ENCODE data around the gene RNF168. TPM values are rescaled to one million over a fixed set of nuclear protein-coding genes. Genes with fewer than 3 reads are reported as not detected.

Gene RNF168
- polyA plus RNA-seq, 1 donor (not counting 4 experiments of a cell fraction or from before 2014, with no cell fraction given), result 7.2 TPM

DNA sequence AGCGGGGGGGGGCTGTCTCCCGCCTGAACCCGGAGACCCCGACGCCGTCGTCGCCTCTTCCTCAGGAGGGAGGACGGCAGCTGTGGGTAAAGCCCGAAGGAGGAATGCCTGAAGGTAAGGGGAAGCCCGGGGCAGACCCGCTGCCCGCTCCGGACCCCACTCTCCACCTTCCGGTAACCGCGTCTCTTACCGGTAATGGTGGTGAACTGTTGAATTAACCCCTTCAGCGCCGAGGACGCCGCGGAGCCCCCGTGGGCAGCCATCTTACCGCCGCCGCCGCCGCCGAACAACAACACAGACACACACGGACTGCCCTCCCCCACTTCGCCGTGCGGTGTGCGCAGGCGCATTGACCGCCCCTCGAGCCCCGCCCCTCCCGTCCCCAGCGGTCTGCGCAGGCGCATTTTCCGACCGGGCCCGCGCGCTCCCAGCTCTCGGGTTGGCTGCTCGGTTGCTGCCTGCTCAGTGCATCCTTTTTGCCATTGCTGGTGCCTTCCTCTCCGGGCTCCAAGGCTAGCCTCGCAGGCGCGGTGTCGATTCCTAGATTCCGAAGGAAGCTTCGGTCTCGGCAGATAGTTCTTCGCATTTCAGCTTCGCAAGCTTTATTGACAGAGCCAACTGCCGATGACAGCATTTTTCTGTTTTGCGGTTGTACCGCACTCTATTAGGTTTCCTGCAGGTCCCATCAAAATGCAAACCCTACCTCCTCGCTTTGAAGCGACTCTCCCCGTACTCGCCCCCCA lies 71.3 kb downstream of the RNF168 start, which contains the start of gene UBXN7:
Gene UBXN7, minus strand, starts transcription at position 291 of the 743 bp plus-strand sequence. Its CDS starts 28 bp downstream, at position 263.
- TF ChIP-seq, protein P1, sequence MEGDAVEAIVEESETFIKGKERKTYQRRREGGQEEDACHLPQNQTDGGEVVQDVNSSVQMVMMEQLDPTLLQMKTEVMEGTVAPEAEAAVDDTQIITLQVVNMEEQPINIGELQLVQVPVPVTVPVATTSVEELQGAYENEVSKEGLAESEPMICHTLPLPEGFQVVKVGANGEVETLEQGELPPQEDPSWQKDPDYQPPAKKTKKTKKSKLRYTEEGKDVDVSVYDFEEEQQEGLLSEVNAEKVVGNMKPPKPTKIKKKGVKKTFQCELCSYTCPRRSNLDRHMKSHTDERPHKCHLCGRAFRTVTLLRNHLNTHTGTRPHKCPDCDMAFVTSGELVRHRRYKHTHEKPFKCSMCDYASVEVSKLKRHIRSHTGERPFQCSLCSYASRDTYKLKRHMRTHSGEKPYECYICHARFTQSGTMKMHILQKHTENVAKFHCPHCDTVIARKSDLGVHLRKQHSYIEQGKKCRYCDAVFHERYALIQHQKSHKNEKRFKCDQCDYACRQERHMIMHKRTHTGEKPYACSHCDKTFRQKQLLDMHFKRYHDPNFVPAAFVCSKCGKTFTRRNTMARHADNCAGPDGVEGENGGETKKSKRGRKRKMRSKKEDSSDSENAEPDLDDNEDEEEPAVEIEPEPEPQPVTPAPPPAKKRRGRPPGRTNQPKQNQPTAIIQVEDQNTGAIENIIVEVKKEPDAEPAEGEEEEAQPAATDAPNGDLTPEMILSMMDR (optimal IDR thresholded peaks at IDR 0.05 in 1 of 3, IDR thresholded peaks at IDR 0.05 in 1 of 3, conservative IDR thresholded peaks at IDR 0.05 in 1 of 3; ENCODE audit: extremely low read depth in 1 of 3, insufficient read depth in 2 of 3, low read length in 3 of 3), result no peak
- no peak for TF ChIP-seq EZH2 (IDR thresholded peaks at IDR 0.05; ENCODE audit: low read length)

DNA sequence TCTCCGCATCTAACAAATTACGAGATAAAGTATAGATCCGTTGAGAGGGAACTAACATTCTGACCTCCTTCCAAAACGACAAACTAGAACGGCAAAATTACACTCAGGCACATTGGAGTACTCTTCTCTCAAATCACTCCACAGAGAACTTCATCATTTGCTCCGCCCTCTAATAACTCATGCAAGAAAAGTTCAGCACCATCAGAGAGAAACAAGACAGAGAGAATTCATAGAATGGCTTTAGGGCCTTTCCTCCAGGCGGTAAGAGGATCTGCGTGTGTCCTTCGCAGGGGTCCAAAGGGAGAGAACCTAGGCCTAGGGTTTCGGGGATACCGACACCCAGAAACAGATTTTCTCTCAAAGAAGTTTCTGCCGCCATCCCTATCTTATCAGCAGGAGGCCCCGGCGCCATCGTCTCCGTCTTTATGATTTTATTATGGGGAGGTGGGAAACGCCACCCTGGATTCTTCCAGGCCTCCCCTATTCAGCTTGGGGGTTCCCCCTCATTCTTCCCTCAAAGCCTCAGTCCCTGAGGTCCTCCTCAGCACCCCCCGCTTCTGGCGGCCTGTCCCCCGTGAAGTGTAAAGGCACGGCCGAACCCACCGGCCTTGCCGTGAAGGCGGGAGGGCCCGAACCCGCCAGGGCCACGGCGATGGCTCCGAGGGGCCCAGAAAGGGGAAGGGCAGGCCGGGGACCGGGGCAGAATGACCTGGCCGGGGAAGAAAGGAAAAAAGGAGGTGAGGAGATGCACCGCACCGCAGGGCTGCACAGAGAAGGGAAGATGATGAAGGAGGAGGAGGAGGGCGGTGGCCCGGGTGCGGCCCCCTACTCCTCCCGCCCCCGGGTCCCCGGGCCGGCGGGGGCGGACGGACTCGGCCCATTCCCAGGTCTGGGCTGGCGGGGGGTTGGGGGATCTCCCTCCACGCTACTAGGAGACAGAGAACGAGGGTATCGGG lies 72.1 kb downstream of the RNF168 start:
- Histone ChIP-seq H3K79me2 (ENCODE audit: control insufficient read depth, insufficient read depth, low read length) (peaks cover 57% of the 10 kb centered on the region), H3K4me1 (ENCODE audit: control insufficient read depth, extremely low read depth, insufficient read depth, low read length) (peaks cover 8% of the 10 kb centered on the region)
- FAIRE-seq, result peak; percentile 46

More for the DNA sequence above, 71.3 kb downstream of the RNF168 start, which contains the start of gene UBXN7:
- Histone ChIP-seq H3K36me3 (ENCODE audit: control insufficient read depth in 2 of 2, extremely low read depth in 1 of 2, insufficient read depth in 2 of 2, low read length in 2 of 2) (peaks cover 0 to 3% of the 10 kb centered on the region in 2 experiments), H3K4me3 (ENCODE audit: control insufficient read depth in 2 of 3, extremely low read depth in 1 of 3, insufficient read depth in 2 of 3, low read depth in 1 of 3, low read length in 3 of 3) (peak within 1 kb of the TSS; percentile 68 to 98 (median 94)), H3K27me3 (ENCODE audit: control insufficient read depth, extremely low read depth, insufficient read depth, low read length) (no peaks in the 10 kb centered on the region), H3K9ac (ENCODE audit: control insufficient read depth, extremely low read depth, insufficient read depth, low read length) (peak within 1 kb of the TSS; percentile 94), H3K9me3 (ENCODE audit: control insufficient read depth, low read depth, low read length) (no peaks in the 10 kb centered on the region), H3K9me1 (ENCODE audit: control insufficient read depth, extremely low read depth, insufficient read depth, low read length) (no peaks in the 10 kb centered on the region), H2AFZ (ENCODE audit: control insufficient read depth, low read length) (peak within 1 kb of the TSS; percentile 93), H3K27ac (ENCODE audit: control insufficient read depth, insufficient read depth, low read length) (peak within 1 kb of the TSS; percentile 87), H3K4me2 (ENCODE audit: control insufficient read depth, extremely low read depth, insufficient read depth, low read depth, low read length) (peak within 1 kb of the TSS; percentile 97), H3K79me2 (ENCODE audit: control insufficient read depth, insufficient read depth, low read length) (peaks cover 49% of the 10 kb centered on the region), H3K4me1 (ENCODE audit: control insufficient read depth, extremely low read depth, insufficient read depth, low read length) (peaks cover 8% of the 10 kb centered on the region), H4K20me1 (ENCODE audit: control insufficient read depth, extremely low read depth, insufficient read depth, low read length) (no peaks in the 10 kb centered on the region)
- FAIRE-seq (peak; percentile 29), DNase-seq (ENCODE audit: low read depth, low spot score) (peak; percentile 54)
- dilution Hi-C loops (cut with MboI; ENCODE audit: extremely low pct_ligation_motif_present, low sequenced_read_pairs), result no loop called here

More for the DNA sequence above, 72.1 kb downstream of the RNF168 start:
- Histone ChIP-seq H3K9ac (ENCODE audit: control insufficient read depth, extremely low read depth, insufficient read depth, low read length) (peak overlapping the region; percentile 94), H4K20me1 (ENCODE audit: control insufficient read depth, extremely low read depth, insufficient read depth, low read length) (no peaks in the 10 kb centered on the region), H3K9me1 (ENCODE audit: control insufficient read depth, extremely low read depth, insufficient read depth, low read length) (no peaks in the 10 kb centered on the region), H3K4me3 (ENCODE audit: control insufficient read depth in 2 of 3, extremely low read depth in 1 of 3, insufficient read depth in 2 of 3, low read depth in 1 of 3, low read length in 3 of 3) (peak overlapping the region; percentile 68 to 98 (median 94)), H2AFZ (ENCODE audit: control insufficient read depth, low read length) (peak overlapping the region; percentile 93), H3K36me3 (ENCODE audit: control insufficient read depth in 2 of 2, extremely low read depth in 1 of 2, insufficient read depth in 2 of 2, low read length in 2 of 2) (peaks cover 3% of the 10 kb centered on the region in 2 experiments), H3K4me2 (ENCODE audit: control insufficient read depth, extremely low read depth, insufficient read depth, low read depth, low read length) (peak overlapping the region; percentile 97), H3K27ac (ENCODE audit: control insufficient read depth, insufficient read depth, low read length) (peak overlapping the region; percentile 87), H3K9me3 (ENCODE audit: control insufficient read depth, low read depth, low read length) (no peaks in the 10 kb centered on the region), H3K27me3 (ENCODE audit: control insufficient read depth, extremely low read depth, insufficient read depth, low read length) (no peaks in the 10 kb centered on the region)
- DNase-seq (ENCODE audit: low read depth, low spot score), result no peak
- TF ChIP-seq, protein P1 (optimal IDR thresholded peaks at IDR 0.05 in 1 of 3, IDR thresholded peaks at IDR 0.05 in 1 of 3, conservative IDR thresholded peaks at IDR 0.05 in 1 of 3; ENCODE audit: extremely low read depth in 1 of 3, insufficient read depth in 2 of 3, low read length in 3 of 3), result no peak
- TF ChIP-seq EZH2 (IDR thresholded peaks at IDR 0.05; ENCODE audit: low read length), result no peak
- dilution Hi-C loops (cut with MboI; ENCODE audit: extremely low pct_ligation_motif_present, low sequenced_read_pairs), result no loop called here
